Fibroblast of skin of abdomen (primary cell): ENCODE measurements around the gene NOXA1. TPM values are rescaled to one million over a fixed set of nuclear protein-coding genes. Genes with fewer than 3 reads are reported as not detected.
A peak's percentile ranks its signal among the peaks of the same experiment; 100 is the strongest.
"Not testable (repeated sequence)": the region's sequence is repeated elsewhere in the genome, so short reads cannot be mapped to it uniquely, and the experiment has no call there.

Experiments
- DNase-seq: peaks from one replicate; pipeline ENCODE4 v3.0.0-alpha.2; 2013
- polyA plus RNA-seq, 2 experiments: library from polyadenylated mRNA; unstranded; fragments of 120-200 nt; gene quantifications; one replicate each; pipeline ENCODE4 v1.2.1, GENCODE V29; 2013; ENCODE audit not compliant: insufficient read length in 2 of 2

The NOXA1 gene
- polyA plus RNA-seq (2013, experiment 1 of 2; ENCODE audit: insufficient read length) = 0.28 TPM
- polyA plus RNA-seq (2013, experiment 2 of 2; ENCODE audit: insufficient read length) = 0.34 TPM

- peak; percentile 91 for DNase-seq
Observed at GRCh38 chr9:137422604-137423513, at the start of gene NOXA1, which contains the start of gene EXD3. Gene NOXA1 (plus strand): TSS chr9:137423393. CDS start chr9:137423530, 137 bp downstream. Gene EXD3 (minus strand): TSS chr9:137423162. CDS start chr9:137395357, 27,805 bp downstream.

- DNase-seq = no peak
Observed at GRCh38 chr9:137373611-137373980, 49.6 kb upstream of the NOXA1 start.

- no peak for DNase-seq
Observed at GRCh38 chr9:137374131-137374845, 48.9 kb upstream of the NOXA1 start.

- no peak for DNase-seq
Observed at GRCh38 chr9:137375321-137376058, 47.7 kb upstream of the NOXA1 start.

- no peak for DNase-seq
Observed at GRCh38 chr9:137376386-137376785, 46.8 kb upstream of the NOXA1 start.

- DNase-seq = not testable (repeated sequence)
Observed at GRCh38 chr9:137378688-137379410, 44.3 kb upstream of the NOXA1 start.

- DNase-seq = no peak
Observed at GRCh38 chr9:137379761-137380161, 43.4 kb upstream of the NOXA1 start.

- no peak for DNase-seq
Observed at GRCh38 chr9:137380171-137380570, 43.0 kb upstream of the NOXA1 start.

- no peak for DNase-seq
Observed at GRCh38 chr9:137380606-137381005, 42.6 kb upstream of the NOXA1 start.

- DNase-seq = no peak
Observed at GRCh38 chr9:137381501-137382443, 41.4 kb upstream of the NOXA1 start.

- DNase-seq = no peak
Observed at GRCh38 chr9:137382444-137383080, 40.6 kb upstream of the NOXA1 start.

GRCh38 chr9:137383081-137383783 is 40.0 kb upstream of the NOXA1 start:
- no peak for DNase-seq

GRCh38 chr9:137383784-137384756 is 39.1 kb upstream of the NOXA1 start:
- no peak for DNase-seq

GRCh38 chr9:137385061-137385655 is 38.0 kb upstream of the NOXA1 start:
- DNase-seq = no peak

- not testable (repeated sequence) for DNase-seq
Observed at GRCh38 chr9:137386507-137387113, 36.6 kb upstream of the NOXA1 start.

GRCh38 chr9:137387114-137387890 is 35.9 kb upstream of the NOXA1 start:
- no peak for DNase-seq
